ENCODE results near the gene GTPBP3.

Gene GTPBP3

DNA sequence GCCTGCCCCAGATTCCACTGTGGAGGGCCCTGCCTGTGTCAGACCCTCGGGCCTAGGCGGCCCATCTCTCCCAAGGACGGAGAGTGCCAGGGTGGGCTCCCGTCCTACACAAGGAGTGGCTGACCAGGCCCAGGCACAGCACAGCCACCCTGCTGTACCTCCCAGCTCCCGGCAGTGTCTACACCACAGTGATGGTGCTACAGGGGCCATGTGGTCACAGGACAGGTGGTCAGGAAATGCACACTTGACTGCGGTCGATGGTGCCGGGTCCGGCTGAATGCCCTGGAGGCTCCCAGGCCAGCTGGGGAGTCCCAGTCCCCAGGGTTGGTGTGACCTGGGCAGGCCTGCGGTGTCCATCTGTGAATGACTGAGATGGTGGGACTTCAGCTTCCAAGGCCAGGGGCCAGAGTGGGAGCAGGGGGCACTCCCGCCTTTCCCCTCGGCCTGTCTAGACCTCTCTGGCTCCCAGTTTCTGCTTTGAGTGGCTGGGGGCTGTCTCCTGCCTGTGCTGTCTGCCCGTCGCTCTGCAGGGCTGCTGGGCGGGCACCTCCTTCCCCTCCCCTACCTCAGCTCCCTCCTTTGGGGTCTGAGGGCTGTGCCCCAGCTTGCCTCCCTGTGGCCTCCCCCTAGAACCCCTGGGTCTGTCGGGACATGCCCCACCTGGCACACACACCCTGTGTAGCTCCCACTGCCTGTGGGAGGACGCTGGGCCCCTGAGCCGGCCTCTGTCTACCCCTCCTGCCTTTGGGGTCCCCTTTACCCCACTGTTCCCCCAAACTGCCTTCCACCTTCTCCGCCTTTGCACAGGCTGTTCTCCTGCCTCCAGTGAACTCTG is 15.5 kb upstream of the GTPBP3 start:
- no peaks in the 10 kb centered on the region for H3K27me3 ChIP-seq (ENCODE audit: low read length)
- H4K20me1 ChIP-seq (ENCODE audit: low read depth, low read length): no peaks in the 10 kb centered on the region
- no peaks in the 10 kb centered on the region for H3K79me2 ChIP-seq (ENCODE audit: insufficient read depth, low read length)
- no peak overlapping the region for H3K4me2 ChIP-seq (ENCODE audit: low read depth, low read length, poor library complexity, severe bottlenecking)
- no peak overlapping the region for H3K9ac ChIP-seq (ENCODE audit: low read length)
- H3K4me3 ChIP-seq (ENCODE audit: insufficient read depth, low read length, poor library complexity, severe bottlenecking): no peak overlapping the region
- H3K27ac ChIP-seq (ENCODE audit: low read depth, low read length): no peak overlapping the region
- no peaks in the 10 kb centered on the region for H3K9me3 ChIP-seq (ENCODE audit: insufficient read depth, low read length)
- TF ChIP-seq, protein P1, sequence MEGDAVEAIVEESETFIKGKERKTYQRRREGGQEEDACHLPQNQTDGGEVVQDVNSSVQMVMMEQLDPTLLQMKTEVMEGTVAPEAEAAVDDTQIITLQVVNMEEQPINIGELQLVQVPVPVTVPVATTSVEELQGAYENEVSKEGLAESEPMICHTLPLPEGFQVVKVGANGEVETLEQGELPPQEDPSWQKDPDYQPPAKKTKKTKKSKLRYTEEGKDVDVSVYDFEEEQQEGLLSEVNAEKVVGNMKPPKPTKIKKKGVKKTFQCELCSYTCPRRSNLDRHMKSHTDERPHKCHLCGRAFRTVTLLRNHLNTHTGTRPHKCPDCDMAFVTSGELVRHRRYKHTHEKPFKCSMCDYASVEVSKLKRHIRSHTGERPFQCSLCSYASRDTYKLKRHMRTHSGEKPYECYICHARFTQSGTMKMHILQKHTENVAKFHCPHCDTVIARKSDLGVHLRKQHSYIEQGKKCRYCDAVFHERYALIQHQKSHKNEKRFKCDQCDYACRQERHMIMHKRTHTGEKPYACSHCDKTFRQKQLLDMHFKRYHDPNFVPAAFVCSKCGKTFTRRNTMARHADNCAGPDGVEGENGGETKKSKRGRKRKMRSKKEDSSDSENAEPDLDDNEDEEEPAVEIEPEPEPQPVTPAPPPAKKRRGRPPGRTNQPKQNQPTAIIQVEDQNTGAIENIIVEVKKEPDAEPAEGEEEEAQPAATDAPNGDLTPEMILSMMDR (IDR thresholded peaks at IDR 0.05; ENCODE audit: insufficient read depth, low read length, poor library complexity, severe bottlenecking): no peak
- no peak for TF ChIP-seq EZH2phosphoT487 (conservative IDR thresholded peaks at IDR 0.05; ENCODE audit: low read length)
- no peak overlapping the region for H2AFZ ChIP-seq (ENCODE audit: low read depth, low read length, severe bottlenecking)
- no peaks in the 10 kb centered on the region for H3K36me3 ChIP-seq (ENCODE audit: low read length)
- peaks cover 3% of the 10 kb centered on the region; the same call in 1 of the 2 replicates for H3F3A ChIP-seq (ENCODE audit: insufficient read depth)
- no peaks in the 10 kb centered on the region for H3K9me2 ChIP-seq (replicated peaks; ENCODE audit: insufficient read depth, low read length)

DNA sequence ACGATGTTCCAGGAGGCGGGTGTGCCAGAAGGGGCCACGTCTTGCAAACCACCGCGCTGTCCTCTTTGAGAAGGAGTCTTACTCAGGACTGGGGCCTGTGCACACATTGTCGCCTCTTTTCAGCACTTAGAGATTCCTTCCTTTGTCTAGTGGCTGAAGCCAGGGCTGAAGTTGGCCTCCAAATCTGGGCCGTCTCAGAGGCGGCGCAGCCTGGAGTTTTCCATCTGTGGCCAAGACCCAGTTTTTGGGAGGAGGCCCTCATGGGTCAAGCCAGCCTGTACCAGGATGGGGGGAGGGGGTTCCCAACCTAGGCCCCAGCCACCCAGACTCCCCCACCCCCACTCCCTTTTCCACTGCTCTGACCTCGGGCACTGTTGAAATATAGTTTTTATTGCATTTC is 14.5 kb upstream of the GTPBP3 start:
- no peak overlapping the region for H3K9ac ChIP-seq (ENCODE audit: low read length)
- no peaks in the 10 kb centered on the region for H3K27me3 ChIP-seq (ENCODE audit: low read length)
- no peak overlapping the region for H3K27ac ChIP-seq (ENCODE audit: low read depth, low read length)
- no peaks in the 10 kb centered on the region for H3K36me3 ChIP-seq (ENCODE audit: low read length)
- no peaks in the 10 kb centered on the region for H3K9me3 ChIP-seq (ENCODE audit: insufficient read depth, low read length)
- no peaks in the 10 kb centered on the region for H3K79me2 ChIP-seq (ENCODE audit: insufficient read depth, low read length)
- H3K4me3 ChIP-seq (ENCODE audit: insufficient read depth, low read length, poor library complexity, severe bottlenecking): no peak overlapping the region
- H3K4me2 ChIP-seq (ENCODE audit: low read depth, low read length, poor library complexity, severe bottlenecking): no peak overlapping the region
- H2AFZ ChIP-seq (ENCODE audit: low read depth, low read length, severe bottlenecking): no peak overlapping the region
- H3K9me2 ChIP-seq (replicated peaks; ENCODE audit: insufficient read depth, low read length): no peaks in the 10 kb centered on the region
- no peak for TF ChIP-seq EZH2phosphoT487 (conservative IDR thresholded peaks at IDR 0.05; ENCODE audit: low read length)
- TF ChIP-seq, protein P1 (IDR thresholded peaks at IDR 0.05; ENCODE audit: insufficient read depth, low read length, poor library complexity, severe bottlenecking): no peak
- H4K20me1 ChIP-seq (ENCODE audit: low read depth, low read length): no peaks in the 10 kb centered on the region
- peaks cover 3% of the 10 kb centered on the region; the same call in 1 of the 2 replicates for H3F3A ChIP-seq (ENCODE audit: insufficient read depth)

DNA sequence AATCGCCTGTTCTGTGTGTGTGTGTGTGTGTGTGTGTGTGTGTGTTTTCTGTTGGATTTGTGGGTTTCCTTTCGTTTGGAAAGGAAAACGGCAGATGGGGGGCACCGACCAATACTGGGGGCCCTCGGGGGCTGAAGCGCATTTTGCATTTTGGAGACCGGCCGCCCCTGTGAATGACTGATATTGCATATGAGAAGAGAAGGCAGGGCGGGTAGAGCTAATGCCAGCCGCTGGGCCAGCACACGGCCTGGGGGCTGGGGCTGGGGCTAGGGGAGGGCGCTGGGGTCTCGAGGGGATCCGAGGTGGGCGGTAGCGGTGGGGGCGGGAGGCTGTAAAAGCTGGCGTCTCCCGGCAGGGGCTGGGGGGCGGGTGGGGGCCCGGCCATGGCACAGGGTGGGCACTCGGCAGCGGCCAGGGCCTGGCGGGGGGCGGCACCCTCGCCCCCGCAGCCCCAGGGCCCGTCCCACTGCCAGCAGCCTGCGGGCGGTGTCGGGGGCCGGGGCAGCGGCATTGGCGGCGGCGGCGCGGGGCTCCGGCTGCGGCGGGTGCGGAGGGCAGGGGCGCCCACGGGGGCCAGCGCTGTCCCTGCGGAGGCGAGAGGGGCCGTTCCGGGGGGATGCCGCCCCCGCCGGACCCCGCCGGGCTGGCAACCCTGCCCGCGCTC is 13.9 kb upstream of the GTPBP3 start:
- no peaks in the 10 kb centered on the region for H3K27me3 ChIP-seq (ENCODE audit: low read length)
- H4K20me1 ChIP-seq (ENCODE audit: low read depth, low read length): no peaks in the 10 kb centered on the region
- no peak overlapping the region for H3K4me2 ChIP-seq (ENCODE audit: low read depth, low read length, poor library complexity, severe bottlenecking)
- H3K4me3 ChIP-seq (ENCODE audit: insufficient read depth, low read length, poor library complexity, severe bottlenecking): no peak overlapping the region
- no peak overlapping the region for H3K9ac ChIP-seq (ENCODE audit: low read length)
- H3K27ac ChIP-seq (ENCODE audit: low read depth, low read length): no peak overlapping the region
- H3K9me2 ChIP-seq (replicated peaks; ENCODE audit: insufficient read depth, low read length): no peaks in the 10 kb centered on the region
- TF ChIP-seq, protein P1 (IDR thresholded peaks at IDR 0.05; ENCODE audit: insufficient read depth, low read length, poor library complexity, severe bottlenecking): no peak
- TF ChIP-seq EZH2phosphoT487 (conservative IDR thresholded peaks at IDR 0.05; ENCODE audit: low read length): no peak
- no peaks in the 10 kb centered on the region for H3K79me2 ChIP-seq (ENCODE audit: insufficient read depth, low read length)
- no peaks in the 10 kb centered on the region for H3K9me3 ChIP-seq (ENCODE audit: insufficient read depth, low read length)
- H3F3A ChIP-seq (ENCODE audit: insufficient read depth): peaks cover 3% of the 10 kb centered on the region; the same call in 1 of the 2 replicates
- no peaks in the 10 kb centered on the region for H3K36me3 ChIP-seq (ENCODE audit: low read length)
- no peak overlapping the region for H2AFZ ChIP-seq (ENCODE audit: low read depth, low read length, severe bottlenecking)

Data from SU-DHL-6 (cell line).